KBM-7 (cell line): ENCODE measurements around the gene VEPH1.
"Not testable (repeated sequence)": the region's sequence is repeated elsewhere in the genome, so short reads cannot be mapped to it uniquely, and the experiment has no call there.

Source experiments
- DNase-seq: peaks from one replicate; pipeline ENCODE4 v3.0.0-alpha.2; 2015
- in situ Hi-C: fragments of 300-500 bp; cut with MboI; formaldehyde crosslinking; loops from 2 replicates; pipeline ENCODE4 v1.14.3; 2020; ENCODE audit warnings: low sequenced_read_pairs, low pct_unique_long_range_greater_than_20kb, mixed read lengths

Gene VEPH1

DNA sequence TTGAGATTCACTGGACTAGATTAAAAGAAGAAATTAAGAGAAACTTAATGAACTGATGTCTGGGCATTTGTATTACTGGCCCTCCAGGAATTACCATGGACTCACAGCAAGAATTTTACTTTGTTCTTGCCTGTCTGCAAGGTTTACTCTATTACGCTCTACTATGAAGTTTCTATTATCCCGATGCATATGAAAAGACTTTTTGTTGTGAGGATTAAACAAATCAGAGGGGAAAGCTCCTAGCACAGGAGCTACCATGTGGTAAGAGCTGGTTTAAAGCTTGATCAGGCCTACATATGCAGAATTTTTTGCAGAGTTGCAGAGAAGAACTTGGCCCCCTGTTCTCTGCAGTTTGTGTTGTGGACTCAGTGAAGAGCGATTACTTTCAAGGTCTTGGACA, 128.3 kb downstream of the VEPH1 start:
- no peak for DNase-seq
- in situ Hi-C loops = no loop called here

GRCh38 chr3:157373783-157374182, 129.4 kb downstream of the VEPH1 start:
- in situ Hi-C loops = no loop called here
- no peak for DNase-seq

GRCh38 chr3:157370867-157371266, 132.3 kb downstream of the VEPH1 start:
- no peak for DNase-seq
- in situ Hi-C loops = no loop called here

DNA sequence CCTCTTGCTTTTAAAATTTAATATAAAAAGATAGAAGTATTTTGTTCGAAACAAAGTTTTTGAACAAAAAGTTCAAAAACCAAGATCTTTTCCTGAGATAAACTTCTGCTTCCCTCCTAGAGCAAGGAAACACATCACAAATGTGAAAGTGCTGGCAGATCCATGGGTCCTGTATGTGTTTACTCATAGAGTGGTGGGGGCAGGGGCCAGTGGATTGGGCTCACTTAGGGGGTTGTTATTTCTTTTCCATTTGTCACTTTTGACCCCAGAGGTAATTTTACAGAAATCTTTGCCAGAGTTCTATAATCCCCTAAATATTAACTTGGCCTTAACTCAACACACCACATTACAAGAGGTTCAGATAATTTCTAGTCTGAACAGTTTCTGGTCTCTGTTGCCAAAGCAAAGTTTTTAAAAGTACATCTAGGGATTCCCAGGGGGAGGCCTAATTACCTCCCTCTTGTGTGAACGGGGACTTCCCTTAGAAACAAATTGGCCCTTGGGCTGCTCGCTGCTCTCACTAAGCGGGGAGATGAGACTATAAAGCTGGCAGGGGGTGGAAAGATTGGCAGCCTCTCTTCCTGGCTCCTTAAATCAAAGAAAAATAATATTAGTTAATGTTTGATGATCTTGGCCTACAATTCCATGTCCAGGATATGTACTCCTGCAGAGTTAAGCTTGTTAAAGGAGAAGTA, 133.3 kb downstream of the VEPH1 start:
- in situ Hi-C loops = no loop called here
- no peak for DNase-seq

- no peak for DNase-seq
- in situ Hi-C loops = no loop called here
Observed at GRCh38 chr3:157368171-157368570, 135.0 kb downstream of the VEPH1 start.

- DNase-seq = no peak
- in situ Hi-C loops = no loop called here
Observed at GRCh38 chr3:157363393-157363792, 139.8 kb downstream of the VEPH1 start.

GRCh38 chr3:157362348-157362747, 140.9 kb downstream of the VEPH1 start:
- no peak for DNase-seq
- in situ Hi-C loops = no loop called here

DNA sequence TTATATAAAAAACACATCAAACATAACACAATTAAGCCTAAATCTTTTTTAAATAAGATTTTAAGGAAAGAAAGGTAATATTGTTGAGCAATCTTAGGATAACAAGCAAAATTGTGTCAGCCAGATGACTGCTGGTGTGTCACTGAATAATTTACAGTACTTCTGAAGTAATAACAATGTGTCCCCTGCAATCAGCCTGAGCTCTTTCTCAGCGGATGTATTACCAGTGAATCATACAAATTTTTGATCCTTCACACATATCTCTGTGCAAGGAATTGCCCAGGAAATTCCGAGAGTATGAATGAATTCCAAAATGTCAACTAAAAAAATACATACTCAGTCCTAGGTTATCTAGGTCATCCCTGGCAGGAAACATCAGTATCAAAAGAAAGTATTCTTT, 143.2 kb downstream of the VEPH1 start:
- in situ Hi-C loops = no loop called here
- DNase-seq = no peak

DNA sequence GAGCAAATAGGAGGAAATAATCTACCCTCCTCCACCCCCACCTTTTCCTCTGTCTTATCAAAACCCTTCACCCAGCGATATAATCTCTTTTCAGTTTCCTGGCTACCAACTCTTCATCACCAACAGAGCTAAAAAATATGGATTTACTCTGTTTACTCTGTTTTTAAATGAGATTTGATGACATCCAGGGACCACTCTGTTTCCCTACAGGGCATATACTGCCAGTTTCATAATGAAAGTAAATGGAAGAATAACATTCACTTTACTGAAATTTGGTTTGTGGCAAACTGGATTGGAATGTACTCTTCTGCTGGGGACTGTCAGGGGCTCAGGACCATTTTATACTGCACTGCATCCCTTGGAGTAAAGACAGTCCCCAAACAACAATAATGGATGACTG, 146.7 kb downstream of the VEPH1 start:
- in situ Hi-C loops = no loop called here

DNA sequence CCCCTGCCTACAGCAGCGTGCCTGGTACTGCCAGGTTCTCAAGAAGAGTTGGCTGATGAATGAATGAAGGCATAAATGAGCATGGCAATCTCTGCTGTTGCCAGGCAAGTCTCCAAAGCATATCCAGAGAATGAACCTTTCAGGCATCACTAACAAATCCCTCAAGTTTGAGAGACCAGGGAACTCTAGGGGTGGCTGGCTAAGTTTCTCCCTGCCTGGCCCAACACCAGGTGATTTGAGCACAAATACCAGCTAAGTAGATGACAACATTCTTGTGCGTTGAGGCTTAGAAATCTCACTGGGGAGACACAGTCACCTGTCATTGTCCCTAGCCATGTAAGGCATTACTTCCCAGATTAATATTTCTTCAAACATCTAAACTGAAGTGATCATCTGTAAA, 147.9 kb downstream of the VEPH1 start:
- in situ Hi-C loops = no loop called here

More for the DNA sequence above, 146.7 kb downstream of the VEPH1 start:
- no peak for DNase-seq

GRCh38 chr3:157354722-157355121, 148.5 kb downstream of the VEPH1 start:
- in situ Hi-C loops = no loop called here

More for the DNA sequence above, 147.9 kb downstream of the VEPH1 start:
- DNase-seq = no peak

GRCh38 chr3:157354254-157354653, 149.0 kb downstream of the VEPH1 start:
- in situ Hi-C loops = no loop called here
- no peak for DNase-seq

More at GRCh38 chr3:157354722-157355121, 148.5 kb downstream of the VEPH1 start:
- no peak for DNase-seq

GRCh38 chr3:157353652-157354051, 149.6 kb downstream of the VEPH1 start:
- DNase-seq = no peak
- in situ Hi-C loops = no loop called here

GRCh38 chr3:157351981-157352380, 151.2 kb downstream of the VEPH1 start:
- in situ Hi-C loops = no loop called here
- no peak for DNase-seq

GRCh38 chr3:157350651-157351050, 152.6 kb downstream of the VEPH1 start:
- in situ Hi-C loops, DNase-seq: not testable (repeated sequence)

- in situ Hi-C loops, DNase-seq: not testable (repeated sequence)
Observed at GRCh38 chr3:157348304-157349075, 154.7 kb downstream of the VEPH1 start.

DNA sequence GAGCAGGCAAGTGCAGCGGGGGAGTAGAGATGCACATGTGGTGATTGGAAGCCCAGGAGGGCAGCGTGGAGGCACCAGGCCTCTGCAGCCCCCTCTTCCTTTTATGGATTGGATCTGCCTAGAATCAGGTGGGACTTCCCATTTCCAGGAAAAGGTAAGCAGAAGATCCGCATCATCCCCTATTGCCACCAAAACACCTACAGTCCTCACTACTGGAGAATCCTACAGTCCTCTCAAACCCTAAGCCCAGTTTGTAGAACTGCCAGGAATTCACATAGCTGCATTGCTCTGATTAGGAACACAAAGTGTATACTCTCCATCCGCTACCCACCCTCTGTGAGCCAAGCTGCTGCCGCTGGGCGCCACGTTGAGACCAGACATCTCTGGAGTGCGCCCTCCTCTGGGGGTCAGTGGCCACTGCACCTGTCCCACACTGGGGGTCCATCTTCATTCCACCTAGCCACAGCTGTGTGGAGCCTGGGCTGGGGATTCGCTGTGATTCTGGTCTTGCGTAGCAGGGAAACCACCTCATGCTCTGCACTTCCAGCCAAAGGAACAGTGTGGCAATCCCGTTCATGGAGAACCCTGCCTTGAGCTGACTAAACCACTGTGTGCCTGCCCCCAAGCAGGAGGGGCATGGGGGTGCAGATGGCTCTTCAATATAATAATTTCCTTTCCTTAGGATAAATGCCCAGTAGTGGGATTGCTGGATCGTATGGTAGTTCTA, 155.5 kb downstream of the VEPH1 start:
- DNase-seq = no peak
- in situ Hi-C loops = no loop called here

GRCh38 chr3:157336252-157337009, 166.8 kb downstream of the VEPH1 start:
- in situ Hi-C loops = no loop called here

More at GRCh38 chr3:157336252-157337009, 166.8 kb downstream of the VEPH1 start:
- DNase-seq = no peak
